Endodermal cell (in vitro differentiated cells): ENCODE data around the gene MN1. TPM values are rescaled to one million over a fixed set of nuclear protein-coding genes. Genes with fewer than 3 reads are reported as not detected.

ENCODE experiments used
- DNase-seq: peaks from one replicate; pipeline ENCODE4 v3.0.0-alpha.2; 2017
- H3K27ac ChIP-seq: 2 replicates; pipeline ENCODE4 v1.5.1; 2013; ENCODE audit warnings: mild to moderate bottlenecking, low read depth, low read length, moderate library complexity
- H3K27me3 ChIP-seq: 2 replicates; pipeline ENCODE4 v1.6.1; 2013; ENCODE audit warnings: mild to moderate bottlenecking, low read length, moderate library complexity; ENCODE audit not compliant: insufficient read depth, control insufficient read depth, poor library complexity, severe bottlenecking
- H3K36me3 ChIP-seq: 2 replicates; pipeline ENCODE4 v1.7.0; 2013; ENCODE audit warnings: mild to moderate bottlenecking, low read length, moderate library complexity; ENCODE audit not compliant: control insufficient read depth, insufficient read depth
- H3K4me1 ChIP-seq: one replicate; pipeline ENCODE4 v1.7.0; 2013; ENCODE audit warnings: low read length; ENCODE audit not compliant: control insufficient read depth, insufficient read depth
- H3K4me3 ChIP-seq: 2 replicates; pipeline ENCODE4 v1.5.1; 2013; ENCODE audit warnings: mild to moderate bottlenecking, low read length, moderate library complexity
- H3K9ac ChIP-seq: 2 replicates; pipeline ENCODE4 v1.6.1; 2013; ENCODE audit warnings: mild to moderate bottlenecking, low read length, moderate library complexity; ENCODE audit not compliant: poor library complexity, severe bottlenecking; ENCODE audit errors: extremely low read depth
- H3K9me3 ChIP-seq: 2 replicates; pipeline ENCODE4 v1.6.1; 2013; ENCODE audit warnings: mild to moderate bottlenecking, low read length, moderate library complexity; ENCODE audit not compliant: control insufficient read depth
- H3K27ac Mint-ChIP-seq: 2 replicates; pipeline ENCODE4 v1.8.0; 2020; ENCODE audit warnings: mixed read lengths
- H3K27me3 Mint-ChIP-seq: 2 replicates; pipeline ENCODE4 v1.8.0; 2021; ENCODE audit warnings: mild to moderate bottlenecking, mixed read lengths; ENCODE audit not compliant: insufficient read depth
- H3K36me3 Mint-ChIP-seq: 2 replicates; pipeline ENCODE4 v1.8.0; 2020; ENCODE audit warnings: low read depth, mixed read lengths
- H3K4me1 Mint-ChIP-seq: 2 replicates; pipeline ENCODE4 v1.8.0; 2020; ENCODE audit warnings: mixed read lengths
- H3K4me3 Mint-ChIP-seq: 2 replicates; pipeline ENCODE4 v1.8.0; 2020; ENCODE audit warnings: mild to moderate bottlenecking, moderate library complexity, mixed read lengths
- H3K9me3 Mint-ChIP-seq: 2 replicates; pipeline ENCODE4 v1.8.0; 2020; ENCODE audit warnings: mild to moderate bottlenecking, mixed read lengths
- CTCF ChIP-seq: fragments of 200-600 bp; sonication (generic); conservative IDR thresholded peaks from 2 replicates; pipeline ENCODE4 v1.5.0; 2021; ENCODE audit warnings: antibody characterized with exemption, mild to moderate bottlenecking
- WGBS, 2 experiments: methylation state at CpG; one replicate each; pipeline versions ENCODE4 v1.1.5 to v1.1.7; 2013; ENCODE audit warnings: missing lambda C conversion rate in 2 of 2, mixed read lengths in 1 of 2; ENCODE audit not compliant: insufficient coverage in 1 of 2, insufficient read length in 1 of 2; 5-methylcytosine and 5-hydroxymethylcytosine counted together
- total RNA-seq, 2 donors: library from RNA; stranded (reverse); fragmentation: NEBNext Ultra II Directional in 1 of 2; extraction: Animal tissue kit (Norgen Biotek cat#: 25700) in 1 of 2; gene quantifications; 2 replicates in 1 of 2; 3 replicates in 1 of 2; pipeline ENCODE4 v1.2.1, GENCODE V29; 2021

MN1 gene
- total RNA-seq, 2 donors from 2014 or later, result 4.4 to 17.8 TPM

DNA sequence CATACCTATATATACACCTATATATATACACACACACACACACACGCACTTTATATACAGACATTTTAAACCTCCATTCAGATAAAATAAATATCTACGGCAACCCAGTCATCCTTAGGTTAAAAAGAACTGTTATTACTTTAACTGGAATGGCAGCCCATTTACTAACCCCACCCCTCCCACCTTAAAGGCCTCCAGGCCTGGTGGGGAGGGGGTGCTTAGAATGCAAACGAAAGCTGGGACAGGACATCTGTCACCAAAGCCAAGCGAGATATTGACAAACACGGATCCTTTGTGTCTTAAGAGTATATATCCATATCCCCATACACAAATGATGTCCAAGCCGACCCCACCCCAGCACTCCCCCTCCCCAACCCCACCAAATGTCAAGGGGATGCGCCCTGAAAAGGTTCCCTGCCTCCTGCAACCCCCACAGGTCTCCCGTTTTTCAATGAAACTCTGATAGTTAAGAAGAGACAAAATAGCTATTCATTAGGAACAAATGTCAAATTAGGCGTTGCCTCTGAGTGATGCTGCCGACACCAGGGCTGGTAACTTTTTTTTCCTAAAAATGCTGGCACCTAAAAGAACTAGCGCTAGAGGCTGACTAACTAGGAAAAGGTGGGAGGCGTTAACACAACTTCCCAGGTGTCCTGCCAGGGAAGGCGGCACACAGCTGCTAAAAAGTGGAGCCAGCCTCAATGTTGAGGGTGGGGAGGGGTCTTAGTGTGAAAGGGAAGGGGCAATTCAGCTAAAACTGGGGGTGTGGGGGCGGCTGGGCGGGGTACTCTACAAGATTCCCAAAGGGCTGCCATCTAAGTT is 5.6 kb downstream of the MN1 start:
- WGBS, 2 experiments, result 42 to 55% methylated on average over 6 to 15 of the region's 15 CpGs
- Histone ChIP-seq H3K36me3 (no peaks in the 10 kb centered on the region), H3K27me3 (peaks cover 57% of the 10 kb centered on the region), H3K4me3 (peak overlapping the region; percentile 57), H3K9me3 (no peaks in the 10 kb centered on the region), H3K4me1 (peaks cover 6% of the 10 kb centered on the region), H3K9ac (no peak overlapping the region), H3K27ac (no peak overlapping the region)
- peaks cover 9% of the 10 kb centered on the region for H3K36me3 Mint-ChIP-seq
- H3K27me3 Mint-ChIP-seq, result peaks cover 54% of the 10 kb centered on the region
- H3K27ac Mint-ChIP-seq, result no peak overlapping the region
- no peak for DNase-seq
- no peaks in the 10 kb centered on the region for H3K9me3 Mint-ChIP-seq
- no peak for TF ChIP-seq CTCF
- H3K4me3 Mint-ChIP-seq, result peak overlapping the region; percentile 40
- peaks cover 52% of the 10 kb centered on the region for H3K4me1 Mint-ChIP-seq

DNA sequence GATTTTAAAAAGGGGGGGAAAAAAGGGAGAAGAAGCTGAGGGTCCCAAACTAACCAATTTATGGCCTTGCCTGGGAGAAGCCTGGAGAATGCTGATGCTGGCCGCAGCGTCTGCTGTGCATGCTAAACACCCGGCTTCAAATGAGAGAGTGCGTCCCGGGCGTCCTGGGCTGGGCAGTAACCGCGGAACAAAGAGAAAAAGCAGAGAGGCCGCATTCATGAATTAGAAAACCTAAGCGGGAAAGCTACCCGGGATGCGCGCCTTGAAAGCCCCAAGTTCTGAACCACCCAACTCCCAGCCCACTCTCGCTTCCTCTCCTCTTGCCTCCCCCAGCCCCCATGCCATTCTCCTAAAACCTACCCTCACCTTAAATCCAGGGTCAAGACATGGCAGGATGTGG is 6.5 kb downstream of the MN1 start:
- Mint-ChIP-seq H3K4me1 (peaks cover 59% of the 10 kb centered on the region), H3K9me3 (no peaks in the 10 kb centered on the region), H3K27ac (no peak overlapping the region), H3K4me3 (peak overlapping the region; percentile 40), H3K27me3 (peaks cover 51% of the 10 kb centered on the region), H3K36me3 (peaks cover 9% of the 10 kb centered on the region)
- Histone ChIP-seq H3K9me3 (no peaks in the 10 kb centered on the region), H3K27ac (peak overlapping the region; percentile 60), H3K27me3 (peaks cover 48% of the 10 kb centered on the region), H3K36me3 (no peaks in the 10 kb centered on the region), H3K4me1 (peaks cover 6% of the 10 kb centered on the region), H3K4me3 (peak overlapping the region; percentile 57), H3K9ac (no peak overlapping the region)
- 13 to 28% methylated on average over 6 to 14 of the region's 14 CpGs for WGBS, 2 experiments
- no peak for TF ChIP-seq CTCF
- no peak for DNase-seq

DNA sequence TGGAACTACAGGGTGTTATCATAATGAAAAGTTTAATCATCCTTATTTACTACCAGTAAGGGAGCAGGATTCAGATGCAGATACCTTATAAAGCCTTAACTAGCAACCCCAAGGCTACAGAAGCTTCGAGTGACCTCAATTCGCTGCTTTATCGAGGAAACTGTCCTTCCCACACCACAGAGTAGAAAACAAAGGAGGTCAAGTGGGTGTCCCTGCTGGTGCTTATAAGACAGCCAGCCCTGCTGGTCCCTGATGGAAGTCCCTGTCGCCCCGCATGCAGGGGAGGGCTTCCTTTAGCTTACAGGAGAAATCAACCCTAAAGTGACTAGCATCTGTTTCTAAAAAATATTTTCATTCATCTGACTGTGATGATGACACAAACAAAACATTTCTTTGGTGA is 7.3 kb downstream of the MN1 start:
- peaks cover 59% of the 10 kb centered on the region for H3K4me1 Mint-ChIP-seq
- no peak overlapping the region for H3K4me3 ChIP-seq

More for the DNA sequence above, 7.3 kb downstream of the MN1 start:
- Histone ChIP-seq H3K36me3 (no peaks in the 10 kb centered on the region), H3K27ac (peak overlapping the region; percentile 58), H3K9ac (no peak overlapping the region), H3K9me3 (no peaks in the 10 kb centered on the region), H3K27me3 (peaks cover 40% of the 10 kb centered on the region), H3K4me1 (peaks cover 6% of the 10 kb centered on the region)
- no peaks in the 10 kb centered on the region for H3K9me3 Mint-ChIP-seq
- H3K27ac Mint-ChIP-seq, result no peak overlapping the region
- WGBS, 2 experiments, result 14 to 33% methylated on average over 5 of the region's 5 CpGs
- H3K27me3 Mint-ChIP-seq, result peaks cover 48% of the 10 kb centered on the region
- H3K4me3 Mint-ChIP-seq, result peak overlapping the region; percentile 40
- TF ChIP-seq CTCF, result peak; percentile 63
- DNase-seq, result peak; percentile 75
- H3K36me3 Mint-ChIP-seq, result peaks cover 9% of the 10 kb centered on the region
